Adrenal gland (tissue), 5 donors: ENCODE data around the gene YTHDC2.

Source experiments
- CTCF ChIP-seq, 6 experiments: fragments of 450-650 bp in 4 of 6; fragments of 200-600 bp in 2 of 6; sonication (generic) in 1 of 6; IDR thresholded peaks; 1 replicate in 5 of 6; 2 replicates in 1 of 6; pipeline versions ENCODE4 v1.5.1 to v1.8.0; 2016 to 2021; ENCODE audit warnings: antibody characterized with exemption in 6 of 6, mild to moderate bottlenecking in 2 of 6, moderate library complexity in 1 of 6
- POLR2A ChIP-seq, 2 donors: fragments of 450-650 bp; IDR thresholded peaks; one replicate each; pipeline ENCODE4 v1.6.1; 2017; ENCODE audit warnings: antibody characterized with exemption in 2 of 2, mild to moderate bottlenecking in 2 of 2, moderate library complexity in 1 of 2
- donor health status: DM: no; HTN: no; CAD: no.

GRCh38 chr5:113503146-113503545 lies 10.3 kb upstream of the YTHDC2 start:
- no peak for TF ChIP-seq CTCF (IDR thresholded peaks at IDR 0.05)
- no peak for TF ChIP-seq POLR2A (IDR thresholded peaks at IDR 0.05)
